SU-DHL-6 (cell line): ENCODE results near the gene PCDHA3.
"Not testable (repeated sequence)": the region's sequence is repeated elsewhere in the genome, so short reads cannot be mapped to it uniquely, and the experiment has no call there.

Experiments
- H2AFZ ChIP-seq: fragments of 200-600 bp; sonication (generic); 2 replicates; pipeline ENCODE4 v1.6.1; 2014; ENCODE audit warnings: low read depth, mild to moderate bottlenecking, moderate library complexity, mixed read lengths, antibody characterized with exemption, low read length; ENCODE audit not compliant: severe bottlenecking
- H3F3A ChIP-seq: fragments of 200-600 bp; shearing (Covaris generic); 2 replicates; pipeline ENCODE4 v1.6.0; 2016; ENCODE audit warnings: antibody characterized with exemption, mild to moderate bottlenecking; ENCODE audit not compliant: insufficient read depth
- H3K27ac ChIP-seq: fragments of 200-600 bp; sonication (generic); 2 replicates; pipeline ENCODE4 v1.5.1; 2016; ENCODE audit warnings: low read depth, mild to moderate bottlenecking, low read length, moderate library complexity, mixed read lengths
- H3K27me3 ChIP-seq: fragments of 200-600 bp; sonication (generic), shearing (Covaris generic); 2 replicates; pipeline ENCODE4 v1.6.0; 2014; ENCODE audit warnings: mild to moderate bottlenecking, low read length
- H3K36me3 ChIP-seq: fragments of 200-600 bp; sonication (generic); 2 replicates; pipeline ENCODE4 v1.6.1; 2014; ENCODE audit warnings: mild to moderate bottlenecking, low read length, mixed read lengths
- H3K4me2 ChIP-seq: fragments of 300-600, 200-600 bp; shearing (Covaris generic), sonication (generic); 2 replicates; pipeline ENCODE4 v1.6.0; 2014; ENCODE audit warnings: low read length, low read depth, mild to moderate bottlenecking; ENCODE audit not compliant: poor library complexity, severe bottlenecking
- H3K4me3 ChIP-seq: fragments of 200-600 bp; sonication (generic); 2 replicates; pipeline ENCODE4 v1.5.1; 2014; ENCODE audit warnings: antibody characterized with exemption, low read length, mild to moderate bottlenecking, mixed read lengths; ENCODE audit not compliant: insufficient read depth, poor library complexity, severe bottlenecking
- H3K79me2 ChIP-seq: fragments of 200-600 bp; sonication (generic); 2 replicates; pipeline ENCODE4 v1.6.1; 2014; ENCODE audit warnings: mild to moderate bottlenecking, low read length, moderate library complexity; ENCODE audit not compliant: insufficient read depth
- H3K9ac ChIP-seq: fragments of 200-600 bp; sonication (generic); 2 replicates; pipeline ENCODE4 v1.7.0; 2014; ENCODE audit warnings: mild to moderate bottlenecking, low read length
- H3K9me2 ChIP-seq: fragments of 200-600 bp; sonication (generic); replicated peaks from 2 replicates; pipeline ENCODE4 v1.6.1; 2014; ENCODE audit warnings: low read length; ENCODE audit not compliant: insufficient read depth
- H3K9me3 ChIP-seq: fragments of 200-600 bp; sonication (generic); 2 replicates; pipeline ENCODE4 v1.6.1; 2014; ENCODE audit warnings: low read length, mixed read lengths; ENCODE audit not compliant: insufficient read depth
- H4K20me1 ChIP-seq: fragments of 200-600 bp; sonication (generic); 2 replicates; pipeline ENCODE4 v1.6.1; 2014; ENCODE audit warnings: low read depth, mild to moderate bottlenecking, antibody characterized with exemption, low read length, moderate library complexity, mixed read lengths
- EZH2phosphoT487 ChIP-seq: fragments of 200-600 bp; sonication (generic), shearing (Covaris generic); conservative IDR thresholded peaks from 2 replicates; pipeline ENCODE4 v1.6.1; 2018; ENCODE audit warnings: mild to moderate bottlenecking, antibody characterized with exemption, low read length, moderate library complexity, mixed read lengths
- TF ChIP-seq, protein P1 (sequence below): fragments of 200-600 bp; sonication (generic); IDR thresholded peaks from one replicate; pipeline ENCODE4 v1.5.1; 2017; ENCODE audit warnings: antibody characterized with exemption, mild to moderate bottlenecking, low read length, moderate library complexity; ENCODE audit not compliant: insufficient read depth, poor library complexity, severe bottlenecking

Gene PCDHA3

DNA sequence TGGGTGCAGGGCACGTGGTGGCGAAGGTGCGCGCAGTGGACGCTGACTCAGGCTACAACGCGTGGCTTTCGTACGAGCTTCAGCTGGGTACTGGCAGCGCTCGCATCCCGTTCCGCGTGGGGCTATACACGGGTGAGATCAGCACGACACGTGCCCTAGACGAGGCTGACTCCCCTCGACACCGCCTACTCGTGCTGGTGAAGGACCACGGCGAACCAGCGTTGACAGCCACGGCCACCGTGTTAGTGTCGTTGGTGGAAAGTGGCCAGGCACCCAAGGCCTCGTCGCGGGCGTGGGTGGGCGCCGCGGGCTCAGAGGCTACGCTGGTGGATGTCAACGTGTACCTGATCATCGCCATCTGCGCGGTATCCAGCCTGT, 4.2 kb upstream of the PCDHA3 start:
- no peaks in the 10 kb centered on the region for H4K20me1 ChIP-seq
- no peak overlapping the region for H3K27ac ChIP-seq
- H3K4me2 ChIP-seq: no peak overlapping the region
- no peaks in the 10 kb centered on the region for H3K27me3 ChIP-seq
- H3K79me2 ChIP-seq: no peaks in the 10 kb centered on the region
- no peaks in the 10 kb centered on the region for H3K9me2 ChIP-seq
- no peaks in the 10 kb centered on the region for H3F3A ChIP-seq
- no peak overlapping the region for H2AFZ ChIP-seq
- no peak for TF ChIP-seq EZH2phosphoT487
- TF ChIP-seq, protein P1, sequence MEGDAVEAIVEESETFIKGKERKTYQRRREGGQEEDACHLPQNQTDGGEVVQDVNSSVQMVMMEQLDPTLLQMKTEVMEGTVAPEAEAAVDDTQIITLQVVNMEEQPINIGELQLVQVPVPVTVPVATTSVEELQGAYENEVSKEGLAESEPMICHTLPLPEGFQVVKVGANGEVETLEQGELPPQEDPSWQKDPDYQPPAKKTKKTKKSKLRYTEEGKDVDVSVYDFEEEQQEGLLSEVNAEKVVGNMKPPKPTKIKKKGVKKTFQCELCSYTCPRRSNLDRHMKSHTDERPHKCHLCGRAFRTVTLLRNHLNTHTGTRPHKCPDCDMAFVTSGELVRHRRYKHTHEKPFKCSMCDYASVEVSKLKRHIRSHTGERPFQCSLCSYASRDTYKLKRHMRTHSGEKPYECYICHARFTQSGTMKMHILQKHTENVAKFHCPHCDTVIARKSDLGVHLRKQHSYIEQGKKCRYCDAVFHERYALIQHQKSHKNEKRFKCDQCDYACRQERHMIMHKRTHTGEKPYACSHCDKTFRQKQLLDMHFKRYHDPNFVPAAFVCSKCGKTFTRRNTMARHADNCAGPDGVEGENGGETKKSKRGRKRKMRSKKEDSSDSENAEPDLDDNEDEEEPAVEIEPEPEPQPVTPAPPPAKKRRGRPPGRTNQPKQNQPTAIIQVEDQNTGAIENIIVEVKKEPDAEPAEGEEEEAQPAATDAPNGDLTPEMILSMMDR: no peak
- no peaks in the 10 kb centered on the region for H3K36me3 ChIP-seq
- no peak overlapping the region for H3K4me3 ChIP-seq
- H3K9me3 ChIP-seq: no peaks in the 10 kb centered on the region
- H3K9ac ChIP-seq: no peak overlapping the region

DNA sequence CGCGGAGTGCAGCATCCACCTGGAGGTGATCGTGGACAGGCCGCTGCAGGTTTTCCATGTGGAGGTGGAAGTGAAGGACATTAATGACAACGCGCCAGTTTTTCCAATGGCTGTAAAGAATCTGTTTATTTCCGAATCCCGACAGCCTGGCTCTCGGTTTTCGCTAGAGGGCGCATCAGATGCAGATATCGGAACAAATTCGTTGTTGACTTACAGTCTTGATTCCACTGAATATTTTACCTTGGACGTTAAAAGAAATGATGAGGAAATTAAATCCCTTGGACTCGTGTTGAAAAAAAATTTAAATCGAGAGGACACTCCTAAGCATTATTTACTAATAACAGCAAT, 611 bp downstream of the PCDHA3 start:
- Histone ChIP-seq H3K4me2 (no peak overlapping the region), H3K9me3 (no peaks in the 10 kb centered on the region), H3K27me3 (no peaks in the 10 kb centered on the region), H3K79me2 (no peaks in the 10 kb centered on the region), H4K20me1 (no peaks in the 10 kb centered on the region), H2AFZ (no peak overlapping the region), H3K27ac (no peak overlapping the region), H3K9me2 (no peaks in the 10 kb centered on the region), H3K4me3 (no peak overlapping the region), H3F3A (no peaks in the 10 kb centered on the region), H3K36me3 (no peaks in the 10 kb centered on the region), H3K9ac (no peak overlapping the region)
- TF ChIP-seq, protein P1: no peak
- no peak for TF ChIP-seq EZH2phosphoT487

DNA sequence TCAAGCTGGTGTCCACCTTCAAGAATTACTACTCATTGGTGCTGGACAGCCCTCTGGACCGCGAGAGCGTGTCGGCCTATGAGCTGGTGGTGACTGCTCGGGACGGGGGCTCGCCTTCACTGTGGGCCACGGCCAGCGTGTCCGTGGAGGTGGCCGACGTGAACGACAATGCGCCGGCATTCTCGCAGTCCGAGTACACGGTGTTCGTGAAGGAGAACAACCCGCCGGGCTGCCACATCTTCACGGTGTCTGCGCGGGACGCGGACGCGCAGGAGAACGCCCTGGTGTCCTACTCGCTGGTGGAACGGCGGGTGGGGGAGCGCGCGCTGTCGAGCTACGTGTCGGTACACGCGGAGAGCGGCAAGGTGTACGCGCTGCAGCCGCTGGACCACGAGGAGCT, 1.5 kb downstream of the PCDHA3 start:
- H3K4me2 ChIP-seq, H3K4me3 ChIP-seq, H3K36me3 ChIP-seq, H3K9me3 ChIP-seq, H3K27me3 ChIP-seq, H3K79me2 ChIP-seq, H3F3A ChIP-seq, H3K9ac ChIP-seq, H3K9me2 ChIP-seq, H3K27ac ChIP-seq, H4K20me1 ChIP-seq, H2AFZ ChIP-seq: not testable (repeated sequence)

DNA sequence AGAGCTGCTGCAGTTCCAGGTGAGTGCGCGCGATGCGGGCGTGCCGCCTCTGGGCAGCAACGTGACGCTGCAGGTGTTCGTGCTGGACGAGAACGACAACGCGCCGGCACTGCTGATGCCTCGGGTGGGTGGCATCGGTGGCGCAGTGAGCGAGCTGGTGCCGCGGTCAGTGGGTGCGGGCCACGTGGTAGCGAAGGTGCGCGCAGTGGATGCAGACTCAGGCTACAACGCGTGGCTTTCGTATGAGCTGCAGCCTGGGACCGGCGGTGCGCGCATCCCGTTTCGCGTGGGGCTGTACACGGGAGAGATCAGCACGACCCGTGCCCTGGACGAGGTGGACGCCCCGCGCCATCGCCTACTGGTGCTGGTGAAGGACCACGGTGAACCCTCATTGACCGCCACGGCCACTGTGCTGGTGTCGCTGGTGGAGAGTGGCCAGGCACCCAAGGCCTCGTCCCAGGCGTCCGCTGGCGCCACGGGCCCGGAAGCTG, 2.0 kb downstream of the PCDHA3 start:
- no peaks in the 10 kb centered on the region for H3F3A ChIP-seq
- H3K9ac ChIP-seq: no peak overlapping the region
- no peaks in the 10 kb centered on the region for H3K36me3 ChIP-seq
- no peaks in the 10 kb centered on the region for H3K79me2 ChIP-seq
- H3K9me3 ChIP-seq: no peaks in the 10 kb centered on the region
- H3K9me2 ChIP-seq: no peaks in the 10 kb centered on the region
- H3K4me2 ChIP-seq: no peak overlapping the region
- H3K27ac ChIP-seq: no peak overlapping the region
- no peaks in the 10 kb centered on the region for H4K20me1 ChIP-seq
- H2AFZ ChIP-seq: no peak overlapping the region
- no peaks in the 10 kb centered on the region for H3K27me3 ChIP-seq
- TF ChIP-seq, protein P1: no peak
- no peak overlapping the region for H3K4me3 ChIP-seq
